Fibroblast of skin of abdomen (primary cell): ENCODE measurements around the gene KIF16B.

ENCODE experiments used
- DNase-seq: peaks from one replicate; pipeline ENCODE4 v3.0.0-alpha.2; 2013

The KIF16B gene

DNA sequence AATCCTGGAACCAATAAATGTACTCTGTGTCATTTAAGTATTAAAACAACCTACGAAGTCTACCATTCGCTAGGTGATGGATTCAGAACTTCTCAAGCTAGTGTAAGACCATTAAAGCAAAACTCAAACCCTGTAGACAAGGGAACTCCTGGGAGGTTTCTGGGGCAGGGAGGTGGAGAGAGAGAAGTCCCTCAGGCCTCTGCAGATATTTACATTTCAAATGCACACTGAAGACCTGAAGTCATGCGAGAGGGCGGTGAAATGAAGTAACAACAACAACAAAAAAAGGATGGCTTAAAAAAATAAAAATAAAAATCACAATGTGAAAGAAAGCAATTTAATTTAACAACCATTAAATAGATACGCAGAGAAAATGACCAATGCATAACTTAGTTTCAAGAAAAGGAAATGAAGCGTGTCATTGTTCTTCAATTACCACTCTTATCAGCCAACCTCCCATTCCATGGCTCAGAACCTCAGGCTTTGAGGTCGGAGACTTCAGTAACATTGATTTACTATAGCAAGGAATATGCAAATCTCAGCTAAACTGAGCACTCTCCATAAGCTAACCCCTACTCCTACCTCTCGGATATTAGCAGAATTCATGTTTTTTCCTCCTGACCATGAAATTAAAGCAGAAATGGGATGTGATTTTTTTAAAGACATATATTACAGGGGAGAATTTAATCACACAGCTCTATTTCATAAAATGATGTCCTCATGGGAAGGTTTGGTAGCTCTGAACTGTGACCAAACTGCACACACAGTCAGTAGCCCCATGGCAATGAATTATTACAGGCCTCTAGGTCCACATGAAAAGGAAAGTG lies 140.6 kb downstream of the KIF16B start:
- DNase-seq, result no peak

DNA sequence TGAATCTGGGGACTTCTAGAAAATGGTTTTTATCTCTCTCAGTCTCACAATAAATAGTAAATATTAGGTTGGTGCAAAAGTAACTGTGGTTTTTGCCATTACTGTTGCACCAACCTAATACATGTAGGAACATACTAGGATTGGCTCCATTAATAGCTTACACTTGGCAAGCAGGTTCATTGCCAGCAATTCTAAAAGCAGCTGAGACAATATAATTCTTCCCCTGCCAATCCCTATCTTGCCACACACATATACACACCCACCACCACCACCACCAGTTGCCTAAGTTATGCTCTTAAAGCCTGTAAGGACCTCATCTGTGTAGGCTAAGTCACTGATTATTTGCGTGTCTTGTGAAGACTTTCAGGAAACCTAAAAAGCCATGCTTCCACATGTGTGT lies 145.1 kb downstream of the KIF16B start:
- DNase-seq, result no peak

DNA sequence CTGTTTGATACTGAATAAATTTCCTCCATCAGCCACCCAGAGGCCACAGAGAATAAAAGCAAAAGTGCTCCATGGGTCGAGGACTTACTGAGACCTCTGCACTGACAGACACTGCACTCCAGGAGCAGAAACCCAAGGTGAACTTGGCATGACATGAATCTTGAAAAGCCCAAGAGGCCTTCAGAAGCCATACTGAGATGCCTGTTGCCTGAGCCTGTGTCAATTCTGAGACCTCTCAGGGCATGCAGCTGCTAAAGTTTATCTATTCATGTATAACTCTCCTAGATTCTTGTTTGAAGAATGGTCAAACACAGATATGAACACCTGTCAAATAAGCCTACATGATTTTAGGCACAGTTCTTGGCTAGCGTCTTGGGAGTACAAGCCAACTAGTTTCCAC lies 145.7 kb downstream of the KIF16B start:
- DNase-seq, result no peak

DNA sequence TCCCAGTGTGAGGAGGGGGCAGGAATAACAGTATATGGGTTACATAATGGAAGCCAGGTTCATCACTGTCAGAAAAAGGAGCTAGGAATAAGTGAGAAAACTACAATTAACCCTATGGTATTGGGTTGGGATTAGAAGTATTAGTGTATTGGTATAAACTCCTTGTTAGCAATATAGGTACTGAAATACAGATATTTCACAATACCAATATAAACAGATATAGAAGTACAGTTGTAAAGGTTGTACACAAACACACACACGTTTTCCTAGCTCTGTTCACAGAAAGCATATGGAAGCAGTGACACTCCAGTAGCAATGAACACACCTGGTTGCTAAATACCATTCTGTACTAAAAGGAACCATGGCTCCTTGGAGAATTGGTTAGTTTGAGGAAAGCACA lies 148.5 kb downstream of the KIF16B start:
- DNase-seq, result no peak

DNA sequence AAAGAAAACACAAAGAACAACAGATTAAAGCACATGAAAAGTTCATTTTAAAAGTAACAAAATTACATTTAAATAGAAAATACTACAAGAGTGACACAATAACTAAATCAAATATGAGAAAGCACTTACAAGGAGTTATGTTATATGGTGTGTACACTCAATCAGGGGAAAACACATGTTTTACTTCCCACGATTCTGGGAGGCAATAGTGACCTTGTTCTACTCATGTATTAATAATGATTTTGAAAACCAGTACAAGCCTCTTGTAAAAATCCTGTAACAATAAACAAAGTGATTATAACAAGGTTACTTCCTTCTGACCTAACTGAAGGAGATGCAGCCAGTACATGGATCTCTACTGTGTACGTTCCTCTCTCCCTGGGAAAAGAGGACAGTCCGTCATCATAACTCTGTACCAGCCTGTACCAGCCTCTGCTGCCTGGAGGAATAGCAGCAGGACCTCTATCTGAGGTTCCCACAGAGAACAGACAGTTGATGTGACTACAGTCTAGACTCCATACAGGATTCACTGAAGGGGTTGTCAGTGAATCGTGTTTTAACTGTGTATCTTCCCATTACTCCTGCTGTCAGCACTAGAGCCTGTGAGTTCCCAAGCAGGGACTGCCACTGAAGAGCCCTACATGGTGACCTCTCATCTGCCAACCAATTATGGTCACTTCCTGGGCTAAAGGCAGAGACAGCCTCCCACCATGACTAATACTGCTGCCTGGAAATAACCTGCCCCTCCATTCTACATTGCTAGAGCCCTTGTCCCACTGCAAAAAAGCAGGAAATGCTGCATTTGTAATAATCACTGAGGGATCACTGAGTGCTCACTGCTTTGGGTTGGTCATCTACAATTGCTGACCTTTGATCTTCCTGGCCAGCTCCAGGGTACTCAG lies 149.7 kb downstream of the KIF16B start:
- DNase-seq, result no peak

DNA sequence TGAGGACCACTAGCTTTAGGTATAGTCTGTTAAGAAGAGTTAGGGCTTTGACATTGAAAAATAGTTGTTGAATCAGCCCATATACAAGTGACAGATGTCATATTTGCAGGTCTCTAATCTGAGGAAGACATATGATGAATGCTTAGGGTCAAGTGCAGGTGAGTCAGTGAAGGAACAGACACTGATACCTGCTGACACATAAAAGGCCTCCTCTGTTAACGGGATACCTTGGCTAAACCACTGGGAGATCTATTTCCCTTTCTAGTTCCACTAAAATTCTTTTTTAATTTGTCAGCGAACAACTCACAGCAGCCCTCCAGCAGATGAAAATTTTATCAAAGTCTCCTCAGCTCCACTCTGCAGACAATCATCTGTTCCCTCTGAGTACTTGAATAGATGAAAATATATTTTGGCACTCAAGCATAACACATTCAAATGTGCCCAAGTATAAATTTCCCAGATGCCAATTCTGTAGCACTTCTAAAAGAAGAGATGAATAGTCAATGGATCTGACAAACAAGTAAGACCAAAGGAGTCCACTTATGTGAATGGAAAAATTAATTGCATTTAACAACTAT lies 154.0 kb downstream of the KIF16B start:
- DNase-seq, result no peak

DNA sequence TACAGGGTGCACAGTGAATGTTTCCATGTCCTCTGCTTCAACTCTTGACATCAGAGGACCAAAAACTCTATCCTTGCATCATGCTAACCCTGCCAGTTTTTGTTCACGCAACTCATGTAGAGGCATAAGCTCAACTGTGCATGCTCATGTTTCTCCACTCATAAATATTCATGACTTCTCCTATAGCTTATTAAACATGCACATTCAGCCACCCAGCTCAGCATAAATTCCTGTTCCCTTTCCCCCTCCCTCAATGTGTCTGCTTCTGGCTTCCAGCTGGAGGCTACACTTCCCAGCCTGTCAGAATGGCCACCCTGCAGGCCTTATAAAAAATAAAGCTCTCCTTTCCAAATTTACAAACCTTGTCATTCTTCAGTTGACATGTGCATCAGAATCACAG lies 154.6 kb downstream of the KIF16B start:
- no peak for DNase-seq

DNA sequence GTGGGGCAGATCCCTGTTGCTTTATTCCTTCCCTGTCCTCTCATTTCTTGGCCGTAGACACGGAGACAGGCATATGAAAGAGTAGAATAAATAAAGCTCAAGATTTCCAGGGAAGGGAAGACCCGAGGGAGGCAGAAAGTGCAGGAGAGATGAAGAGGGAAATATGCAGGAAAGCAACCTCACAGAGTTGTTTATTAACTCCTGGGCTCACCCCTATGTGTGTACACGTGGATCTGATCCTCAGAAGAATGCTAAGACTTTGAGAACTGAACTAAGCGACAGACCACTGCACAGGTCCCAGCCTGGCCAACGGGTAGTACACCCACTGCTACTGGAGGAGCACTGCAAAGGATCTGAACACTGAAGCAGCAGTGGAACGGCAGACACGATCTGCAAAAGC lies 156.2 kb downstream of the KIF16B start:
- no peak for DNase-seq

DNA sequence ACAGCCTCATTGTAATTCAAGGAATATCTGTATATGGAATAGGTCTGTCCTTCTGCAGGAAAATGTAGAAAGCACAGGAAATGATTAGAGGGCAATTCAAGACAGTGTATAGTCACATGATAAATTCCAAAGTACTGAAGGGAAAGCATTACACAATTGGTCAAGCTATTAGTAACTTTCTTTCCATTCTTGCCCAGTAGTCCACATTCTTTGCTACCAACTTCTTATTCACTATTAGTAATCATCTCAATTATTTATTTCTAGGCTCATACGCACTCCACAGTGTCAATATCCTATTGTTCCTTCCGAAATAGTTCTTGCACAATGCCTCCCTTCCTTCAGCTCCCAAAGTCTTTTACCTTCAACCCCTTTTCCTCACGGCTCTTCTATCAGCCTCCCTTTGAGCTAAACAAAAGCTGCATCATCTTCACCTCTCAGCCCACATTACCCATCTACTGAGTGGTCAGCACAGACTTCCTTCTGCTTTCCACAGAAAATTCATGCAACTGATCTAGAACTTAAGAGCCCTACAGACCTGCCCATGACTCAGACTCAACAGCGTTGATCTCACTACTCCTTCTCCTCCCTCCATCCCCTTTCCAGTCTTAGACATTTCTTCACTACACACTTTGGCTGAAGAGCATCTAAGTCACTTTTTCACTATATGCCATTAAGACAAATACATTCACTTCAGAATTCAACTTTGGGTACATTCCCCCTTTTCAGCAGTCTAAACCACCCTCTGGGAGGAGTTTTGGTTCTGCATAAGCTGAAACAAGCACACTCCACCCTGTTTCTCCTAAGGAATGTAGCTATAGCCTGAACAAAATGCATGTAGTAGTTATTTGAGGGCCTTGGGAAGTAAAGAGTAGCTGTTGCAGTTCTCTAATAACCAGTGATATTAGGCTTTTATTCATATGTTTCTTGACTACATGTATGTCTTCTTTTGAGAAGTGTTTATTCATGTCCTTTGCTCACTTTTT lies 157.9 kb downstream of the KIF16B start:
- DNase-seq, result no peak

DNA sequence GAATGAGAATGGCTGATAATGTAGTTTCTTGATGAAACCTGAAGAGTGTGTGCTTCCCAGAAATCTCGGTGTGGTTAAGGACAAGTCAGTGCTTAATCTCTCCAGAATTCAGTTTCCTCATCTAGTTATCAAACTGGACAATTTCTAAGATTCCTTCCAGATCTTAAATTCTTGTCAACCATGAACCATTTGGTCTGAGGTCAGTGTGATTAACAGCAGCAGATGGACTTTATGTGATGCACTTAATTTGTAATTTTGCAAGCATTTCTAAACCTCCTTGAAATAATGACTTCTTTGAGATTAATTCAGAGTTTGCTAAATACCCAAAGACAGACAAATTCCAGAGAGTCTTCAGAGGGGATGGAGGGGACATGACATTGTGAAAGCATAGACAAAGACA lies 160.3 kb downstream of the KIF16B start:
- no peak for DNase-seq

DNA sequence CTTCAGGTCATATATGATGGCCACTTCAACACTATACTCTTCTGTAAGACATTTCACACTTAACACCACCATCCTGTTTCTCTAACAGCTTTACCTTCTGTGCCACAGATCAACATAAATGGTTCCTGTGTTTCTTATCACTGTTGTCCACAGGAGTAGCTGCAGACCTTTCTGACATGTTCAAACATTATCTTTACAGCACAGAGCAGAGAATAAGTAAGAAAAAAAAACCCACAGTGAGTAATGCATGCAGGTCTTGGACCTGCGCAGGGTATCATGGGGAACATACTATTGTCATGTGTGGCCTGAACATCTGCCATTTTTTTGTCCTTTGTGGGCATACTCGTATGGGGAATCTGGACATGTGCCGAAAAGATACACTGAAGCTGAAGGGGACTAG lies 161.9 kb downstream of the KIF16B start:
- DNase-seq, result no peak

DNA sequence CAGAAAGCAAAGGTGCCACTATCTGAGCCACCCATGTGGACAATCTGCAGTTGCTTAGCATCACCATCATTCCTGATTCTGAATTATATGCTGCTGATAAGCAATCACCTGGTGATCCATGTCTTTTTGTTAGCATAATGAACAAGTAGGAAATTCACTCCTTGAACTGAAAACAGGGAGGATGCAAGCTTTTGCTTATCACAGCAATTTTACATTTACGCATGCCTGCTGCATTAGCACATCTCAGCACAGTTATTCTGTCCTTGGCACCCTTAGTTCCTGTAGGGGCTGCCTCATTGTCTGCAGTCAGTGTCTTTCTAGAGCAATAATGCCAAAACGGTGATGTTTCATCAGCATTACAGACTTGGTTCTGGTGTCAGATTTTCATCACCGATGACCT lies 162.6 kb downstream of the KIF16B start:
- no peak for DNase-seq

DNA sequence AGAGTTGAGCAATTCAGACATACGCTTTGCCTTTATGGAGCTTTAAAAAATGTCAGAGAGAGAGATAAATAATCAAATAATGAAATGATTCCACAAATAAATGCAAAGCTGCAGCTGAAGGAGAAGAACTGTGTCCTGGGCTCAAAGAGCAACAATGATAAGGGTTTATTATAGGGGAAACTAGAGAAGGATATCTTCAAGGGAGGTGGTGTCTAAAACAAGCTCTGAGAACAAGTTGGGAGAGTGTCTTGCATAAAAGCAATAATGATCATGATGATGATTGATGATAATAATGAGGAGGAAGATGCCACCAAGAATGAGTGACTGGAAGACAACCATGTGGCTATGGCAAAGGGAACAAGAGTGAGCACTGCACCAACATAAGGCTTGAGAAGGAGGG lies 164.3 kb downstream of the KIF16B start:
- DNase-seq, result no peak

DNA sequence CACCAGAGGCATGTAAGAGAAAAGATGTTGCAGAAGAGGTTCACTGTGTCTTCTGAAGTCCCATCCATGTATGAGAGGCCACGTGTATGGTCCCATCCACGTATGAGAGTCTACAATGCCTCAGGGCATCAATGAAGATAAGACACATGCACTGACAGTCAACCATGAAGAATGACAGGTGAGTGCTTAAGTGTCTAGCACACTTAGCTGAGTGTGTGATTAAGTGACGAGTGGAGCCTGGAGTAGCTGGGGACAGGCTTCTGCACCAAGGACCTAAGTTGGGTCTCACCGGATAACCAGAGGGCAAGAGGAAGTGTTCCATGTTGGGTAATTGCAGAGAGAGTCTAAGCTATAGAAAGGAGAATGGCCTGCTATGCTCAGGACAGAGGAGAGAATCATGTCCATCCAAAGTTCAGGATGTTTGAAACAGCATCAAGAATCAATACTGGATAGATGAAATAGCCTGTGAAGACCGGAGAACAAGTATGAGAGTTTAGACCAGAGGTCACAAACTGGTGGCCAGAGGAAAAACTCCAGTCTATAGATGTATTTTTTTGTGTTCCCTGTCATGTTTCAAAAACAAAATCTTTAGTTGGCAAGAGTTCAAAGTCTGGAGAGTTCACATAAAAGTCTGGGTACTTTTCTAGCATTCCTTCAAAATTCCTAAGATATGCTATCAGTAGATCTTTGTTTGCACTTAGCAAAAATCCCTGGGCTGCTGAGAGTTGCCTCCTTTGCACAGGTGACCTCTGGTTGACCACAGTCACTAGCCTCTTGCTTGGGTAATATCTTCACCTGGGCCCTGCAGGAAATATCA lies 165.8 kb downstream of the KIF16B start:
- no peak for DNase-seq

DNA sequence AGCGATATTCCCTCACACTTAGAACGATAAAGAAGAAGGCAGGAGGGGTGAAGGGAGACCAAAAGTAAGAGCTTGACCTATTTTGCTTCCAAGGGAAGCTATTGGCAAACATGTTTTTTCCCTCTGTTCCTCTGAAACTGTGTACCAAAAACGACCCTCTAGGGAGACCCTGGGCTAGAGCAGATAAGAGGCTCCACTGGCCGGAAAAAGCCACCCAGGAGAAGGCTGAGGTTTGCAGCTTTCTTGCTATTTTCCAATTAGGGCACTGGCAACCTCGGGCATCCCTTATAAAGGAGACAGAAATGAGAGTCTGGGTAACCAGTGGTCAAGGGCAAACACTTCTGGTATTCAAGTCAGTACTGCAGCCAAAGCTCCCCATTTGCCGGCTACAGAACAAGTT lies 168.0 kb downstream of the KIF16B start:
- no peak for DNase-seq

DNA sequence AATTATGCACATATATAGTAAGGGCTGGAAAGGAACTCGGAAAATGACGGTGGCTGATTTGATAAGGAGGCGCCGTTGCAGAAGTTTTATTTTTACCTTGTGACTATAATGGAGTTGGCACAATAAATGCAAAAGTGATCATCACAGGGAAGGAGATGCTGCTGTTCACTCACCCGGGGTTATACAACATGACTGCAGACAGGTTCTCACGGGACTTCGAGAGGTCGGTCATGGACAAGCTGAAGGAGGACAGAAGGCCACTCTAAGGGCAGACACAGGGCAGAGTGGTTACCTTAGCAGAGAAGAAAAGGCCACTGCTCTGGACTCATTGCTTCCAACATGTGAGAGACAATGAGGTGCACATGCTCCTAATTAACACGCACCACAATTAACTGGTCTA lies 168.6 kb downstream of the KIF16B start:
- DNase-seq, result no peak

DNA sequence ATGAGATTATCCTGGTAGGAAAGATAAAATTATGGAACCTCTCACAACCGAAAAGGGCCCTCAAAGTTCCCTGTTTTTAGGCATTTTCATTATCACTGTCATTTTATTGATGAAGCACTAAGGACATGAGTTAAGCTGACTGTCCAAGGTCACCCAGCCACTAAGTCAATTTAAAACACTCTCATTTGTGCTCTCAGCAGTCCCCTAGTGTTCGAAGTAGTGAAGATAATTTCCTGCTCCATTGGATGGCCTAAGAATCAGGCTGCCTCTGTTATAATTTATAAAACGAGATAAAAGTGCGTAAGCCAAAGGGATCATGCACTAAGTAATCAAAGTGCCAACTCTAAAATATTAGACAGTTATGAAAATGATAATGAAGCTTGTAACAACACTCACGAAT lies 169.1 kb downstream of the KIF16B start:
- no peak for DNase-seq

DNA sequence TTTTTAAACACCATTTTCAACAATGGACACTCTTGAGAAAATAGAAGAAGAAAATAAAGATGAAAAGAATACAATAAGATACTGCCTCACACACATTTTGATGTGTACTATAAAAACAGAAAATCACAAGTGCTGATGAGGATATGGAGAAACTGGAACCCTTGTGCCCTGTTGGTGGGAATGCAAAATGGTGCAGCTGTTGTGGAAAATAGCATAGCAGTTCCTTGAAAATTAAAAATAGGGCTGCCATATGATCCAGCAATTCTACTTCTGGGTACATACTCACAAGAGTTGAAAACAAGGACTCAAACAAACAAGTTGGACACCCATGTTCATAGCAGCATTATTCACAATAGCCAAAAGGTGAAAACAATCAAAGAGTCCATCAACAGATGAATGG lies 173.0 kb downstream of the KIF16B start:
- no peak for DNase-seq

DNA sequence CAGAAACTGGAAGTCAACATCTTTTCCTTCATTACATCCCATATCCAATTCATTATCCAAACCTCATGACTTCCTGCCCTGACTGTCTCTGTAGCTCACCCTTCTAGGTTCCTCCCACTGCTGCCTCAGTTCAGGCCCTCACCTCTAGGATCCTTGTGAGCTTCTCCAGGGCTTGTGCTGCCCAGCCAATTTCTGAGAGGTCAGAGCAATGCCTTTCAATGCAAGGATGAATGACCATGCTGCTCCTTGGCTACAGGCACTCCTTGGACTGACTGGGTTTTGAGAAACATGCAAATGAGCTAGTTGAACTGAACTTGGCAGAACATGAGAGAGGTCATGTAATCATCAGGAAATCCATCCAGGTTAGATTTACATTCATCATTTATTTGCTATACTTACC lies 173.4 kb downstream of the KIF16B start:
- no peak for DNase-seq

DNA sequence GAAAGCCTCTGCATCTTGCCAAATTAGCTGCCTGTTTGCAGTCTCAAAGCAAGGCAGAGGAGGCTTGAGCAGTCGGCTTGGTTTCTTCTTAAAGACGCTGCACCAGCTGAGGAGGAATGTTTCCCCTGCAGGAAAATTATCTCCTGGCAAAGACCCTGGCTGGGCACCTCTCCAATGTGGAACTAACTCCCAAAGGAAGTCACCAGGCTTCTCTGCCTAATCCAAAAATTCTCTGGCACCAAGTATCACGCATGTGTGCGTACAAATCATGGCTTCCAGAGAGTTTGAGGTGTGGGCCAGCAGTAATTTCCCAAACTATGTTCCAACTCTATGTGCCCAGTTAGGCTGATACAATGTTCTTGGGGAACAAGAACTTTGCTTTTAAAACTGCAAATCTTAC lies 176.2 kb downstream of the KIF16B start:
- no peak for DNase-seq

DNA sequence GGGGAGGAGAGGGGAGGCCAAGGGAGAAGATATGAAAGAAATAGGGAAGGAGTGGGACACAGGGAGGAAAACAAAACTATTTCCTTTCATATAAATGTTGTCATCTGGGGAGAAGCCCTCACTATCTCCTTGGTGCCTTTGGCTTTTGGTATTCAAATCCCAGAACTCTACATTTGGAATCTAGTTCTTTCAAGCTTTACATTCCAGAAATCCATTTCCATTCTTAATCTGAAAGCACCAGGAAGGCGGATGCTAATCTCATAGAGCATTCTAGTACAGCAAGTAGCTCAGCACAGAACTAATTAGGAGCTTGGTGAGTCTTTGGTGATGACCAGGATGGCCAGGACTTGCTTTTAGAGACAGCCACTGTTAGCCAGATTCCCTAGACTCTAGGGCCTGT lies 177.9 kb downstream of the KIF16B start:
- no peak for DNase-seq
